ENCODE results near the gene PITPNM3. TPM values are rescaled to one million over a fixed set of nuclear protein-coding genes. Genes with fewer than 3 reads are reported as not detected.

PITPNM3 gene
- total RNA-seq, 1 experiment from 2014 or later: 0.71 TPM

DNA sequence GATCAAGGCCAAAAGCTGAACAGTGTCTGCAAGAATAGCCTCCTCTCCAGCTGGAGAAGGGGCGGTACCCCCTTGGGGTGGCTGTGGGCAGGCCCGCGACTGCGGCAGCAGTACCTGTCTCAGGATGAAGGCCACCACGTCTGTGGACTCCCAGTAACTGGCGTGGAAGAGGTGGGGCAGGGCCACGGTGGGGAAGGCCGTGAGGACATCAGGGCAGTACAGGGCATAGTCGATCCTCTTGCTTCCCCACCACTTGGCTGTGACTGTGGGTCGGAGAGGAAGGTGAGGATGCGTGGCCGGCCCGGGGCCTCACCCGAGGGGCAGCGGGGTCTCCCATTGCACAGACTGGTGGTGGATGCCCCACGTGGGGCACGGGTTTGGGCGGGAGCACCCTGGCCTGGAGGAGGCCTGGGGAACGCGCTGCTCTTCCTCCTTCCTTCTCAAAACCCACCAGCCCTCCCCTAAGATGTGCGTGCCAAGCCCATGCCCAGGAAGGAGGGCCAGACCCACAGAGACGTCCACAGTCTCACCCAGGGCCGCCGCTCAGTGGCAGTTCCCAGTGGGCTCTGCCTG is 86.1 kb downstream of the PITPNM3 start:
- ChIA-PET POLR2A (ENCODE audit: low non-redundant PET) (no interaction called here), CTCF (no interaction called here)
- Histone ChIP-seq H3K9me3 (ENCODE audit: low read depth, low read length, poor library complexity, severe bottlenecking) (no peaks in the 10 kb centered on the region), H3K4me3 (ENCODE audit: low read depth, low read length, poor library complexity, severe bottlenecking) (no peak overlapping the region), H3K27ac (ENCODE audit: low read depth, low read length, poor library complexity, severe bottlenecking) (no peak overlapping the region), H3K27me3 (replicated peaks; ENCODE audit: insufficient read depth, low read depth, low read length, poor library complexity) (no peaks in the 10 kb centered on the region), H3K36me3 (ENCODE audit: insufficient read depth, low read length, poor library complexity, severe bottlenecking) (no peaks in the 10 kb centered on the region), H3K4me1 (ENCODE audit: insufficient read depth, low read length, poor library complexity, severe bottlenecking) (peaks cover 8% of the 10 kb centered on the region)
- BruUV-seq (replicated peaks): no TSS peak
- no peak for DNase-seq (ENCODE audit: low spot score)
- TF ChIP-seq EZH2 (IDR thresholded peaks at IDR 0.05; ENCODE audit: borderline replicate concordance, low read depth, low read length, poor library complexity, severe bottlenecking): no peak
- TF ChIP-seq, protein P1, sequence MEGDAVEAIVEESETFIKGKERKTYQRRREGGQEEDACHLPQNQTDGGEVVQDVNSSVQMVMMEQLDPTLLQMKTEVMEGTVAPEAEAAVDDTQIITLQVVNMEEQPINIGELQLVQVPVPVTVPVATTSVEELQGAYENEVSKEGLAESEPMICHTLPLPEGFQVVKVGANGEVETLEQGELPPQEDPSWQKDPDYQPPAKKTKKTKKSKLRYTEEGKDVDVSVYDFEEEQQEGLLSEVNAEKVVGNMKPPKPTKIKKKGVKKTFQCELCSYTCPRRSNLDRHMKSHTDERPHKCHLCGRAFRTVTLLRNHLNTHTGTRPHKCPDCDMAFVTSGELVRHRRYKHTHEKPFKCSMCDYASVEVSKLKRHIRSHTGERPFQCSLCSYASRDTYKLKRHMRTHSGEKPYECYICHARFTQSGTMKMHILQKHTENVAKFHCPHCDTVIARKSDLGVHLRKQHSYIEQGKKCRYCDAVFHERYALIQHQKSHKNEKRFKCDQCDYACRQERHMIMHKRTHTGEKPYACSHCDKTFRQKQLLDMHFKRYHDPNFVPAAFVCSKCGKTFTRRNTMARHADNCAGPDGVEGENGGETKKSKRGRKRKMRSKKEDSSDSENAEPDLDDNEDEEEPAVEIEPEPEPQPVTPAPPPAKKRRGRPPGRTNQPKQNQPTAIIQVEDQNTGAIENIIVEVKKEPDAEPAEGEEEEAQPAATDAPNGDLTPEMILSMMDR (conservative IDR thresholded peaks at IDR 0.05; ENCODE audit: low read depth, low read length): no peak
- intact Hi-C loops (cut with micrococcal nuclease; ENCODE audit: unreplicated experiment): loop anchor here (10.0 kb wide), 1 partner anchor 175 kb away; the partner anchor contains the start of genes KIAA0753 and TXNDC17

DNA sequence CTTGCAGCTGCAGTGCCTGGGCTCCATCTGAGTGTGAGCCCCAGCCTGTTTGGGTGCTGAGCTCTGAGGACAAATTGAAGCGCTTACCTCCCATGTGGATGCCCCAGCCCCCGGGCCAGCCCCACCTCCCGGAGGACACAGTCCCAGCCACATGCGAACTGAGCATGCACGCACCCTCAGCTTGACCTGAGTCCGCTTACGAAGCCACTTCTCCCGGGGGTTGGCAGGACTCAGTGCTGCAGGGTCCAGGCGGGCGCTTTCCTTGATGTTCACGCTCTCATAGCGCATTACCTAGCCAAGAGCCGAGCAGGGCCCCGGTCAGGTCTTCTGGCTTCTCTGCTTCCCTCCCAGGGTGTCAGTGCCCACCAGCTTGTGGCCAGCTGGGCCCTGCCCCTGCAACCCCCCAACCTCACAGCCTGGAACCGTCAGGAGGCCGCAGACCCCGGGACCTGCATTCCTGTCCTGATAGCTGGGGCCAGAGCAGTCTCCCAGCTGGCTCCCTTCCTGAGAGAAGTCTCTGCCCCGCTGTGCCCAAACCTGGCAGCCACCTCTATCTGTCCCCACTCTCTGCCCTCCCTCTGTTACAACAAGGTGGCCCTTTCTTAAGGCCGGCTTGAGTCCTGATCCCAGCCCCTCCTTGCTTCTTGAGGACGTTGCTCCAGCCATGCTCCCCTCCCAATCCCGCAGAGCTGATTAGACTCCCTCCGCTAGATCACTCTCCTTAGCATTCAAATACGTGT is 88.1 kb downstream of the PITPNM3 start:
- Histone ChIP-seq H3K27me3 (replicated peaks; ENCODE audit: insufficient read depth, low read depth, low read length, poor library complexity) (no peaks in the 10 kb centered on the region), H3K4me3 (ENCODE audit: low read depth, low read length, poor library complexity, severe bottlenecking) (no peak overlapping the region), H3K36me3 (ENCODE audit: insufficient read depth, low read length, poor library complexity, severe bottlenecking) (no peaks in the 10 kb centered on the region), H3K4me1 (ENCODE audit: insufficient read depth, low read length, poor library complexity, severe bottlenecking) (peaks cover 4% of the 10 kb centered on the region), H3K9me3 (ENCODE audit: low read depth, low read length, poor library complexity, severe bottlenecking) (no peaks in the 10 kb centered on the region), H3K27ac (ENCODE audit: low read depth, low read length, poor library complexity, severe bottlenecking) (no peak overlapping the region)
- intact Hi-C loops (cut with micrococcal nuclease; ENCODE audit: unreplicated experiment): no loop called here
- ChIA-PET POLR2A (ENCODE audit: low non-redundant PET) (no interaction called here), CTCF (no interaction called here)
- no TSS peak for BruUV-seq (replicated peaks)
- DNase-seq (ENCODE audit: low spot score): no peak
- TF ChIP-seq, protein P1 (conservative IDR thresholded peaks at IDR 0.05; ENCODE audit: low read depth, low read length): no peak
- TF ChIP-seq EZH2 (IDR thresholded peaks at IDR 0.05; ENCODE audit: borderline replicate concordance, low read depth, low read length, poor library complexity, severe bottlenecking): no peak

DNA sequence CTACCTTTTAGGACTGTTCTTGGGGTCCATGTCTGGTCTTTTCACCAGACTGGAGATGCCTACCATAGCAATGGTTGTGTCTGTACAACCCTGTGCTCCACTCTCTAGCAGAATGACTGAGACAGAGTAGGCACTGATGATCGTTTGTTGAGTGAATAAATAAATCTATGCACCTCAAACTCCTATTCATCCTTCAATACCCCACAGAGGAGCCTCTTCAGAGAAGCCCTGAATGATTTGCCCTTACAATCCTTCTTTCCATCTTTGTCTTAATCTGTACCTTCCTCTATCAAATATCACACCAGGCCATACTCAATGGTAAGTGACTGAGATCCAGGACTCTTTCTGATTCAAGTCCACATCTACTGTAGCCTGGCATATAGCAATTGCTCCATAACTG is 88.8 kb downstream of the PITPNM3 start:
- CTCF ChIA-PET: no interaction called here
- POLR2A ChIA-PET (ENCODE audit: low non-redundant PET): no interaction called here
- no peaks in the 10 kb centered on the region for H3K27me3 ChIP-seq (replicated peaks; ENCODE audit: insufficient read depth, low read depth, low read length, poor library complexity)
- H3K36me3 ChIP-seq (ENCODE audit: insufficient read depth, low read length, poor library complexity, severe bottlenecking): no peaks in the 10 kb centered on the region
- no peak for TF ChIP-seq EZH2 (IDR thresholded peaks at IDR 0.05; ENCODE audit: borderline replicate concordance, low read depth, low read length, poor library complexity, severe bottlenecking)
- TF ChIP-seq, protein P1 (conservative IDR thresholded peaks at IDR 0.05; ENCODE audit: low read depth, low read length): no peak
- H3K4me1 ChIP-seq (ENCODE audit: insufficient read depth, low read length, poor library complexity, severe bottlenecking): peaks cover 4% of the 10 kb centered on the region
- no peaks in the 10 kb centered on the region for H3K9me3 ChIP-seq (ENCODE audit: low read depth, low read length, poor library complexity, severe bottlenecking)
- no peak for DNase-seq (ENCODE audit: low spot score)
- no peak overlapping the region for H3K27ac ChIP-seq (ENCODE audit: low read depth, low read length, poor library complexity, severe bottlenecking)
- intact Hi-C loops (cut with micrococcal nuclease; ENCODE audit: unreplicated experiment): no loop called here
- H3K4me3 ChIP-seq (ENCODE audit: low read depth, low read length, poor library complexity, severe bottlenecking): no peak overlapping the region
- no TSS peak for BruUV-seq (replicated peaks)

All from A673 (cell line).